WTC11 (cell line): ENCODE data around the gene NAPB.

Source experiments
- ESRRA ChIP-seq: sonication (generic); formaldehyde crosslinking; IDR thresholded peaks from 2 replicates; pipeline ENCODE4 v1.8.1; 2022; ENCODE audit warnings: mild to moderate bottlenecking, missing genetic modification reagents, borderline replicate concordance
- FOXJ3 ChIP-seq: sonication (generic); formaldehyde crosslinking; IDR thresholded peaks from 2 replicates; pipeline ENCODE4 v1.9.0; 2021; ENCODE audit warnings: missing genetic modification reagents, mild to moderate bottlenecking, borderline replicate concordance
- TF ChIP-seq, protein P1 (sequence below): fragments of 200-600 bp; IDR thresholded peaks from 2 replicates; pipeline ENCODE4 v1.8.0; 2022; ENCODE audit warnings: antibody characterized with exemption
- TF ChIP-seq, protein P2 (sequence below): sonication (generic); formaldehyde crosslinking; IDR thresholded peaks from 2 replicates; pipeline ENCODE4 v1.8.0; 2023; ENCODE audit warnings: missing genetic modification reagents
- TF ChIP-seq, protein P3 (sequence below): sonication (generic); formaldehyde crosslinking; IDR thresholded peaks from 2 replicates; pipeline ENCODE4 v1.8.0; 2022; ENCODE audit warnings: missing genetic modification reagents

- TF ChIP-seq, protein P1, sequence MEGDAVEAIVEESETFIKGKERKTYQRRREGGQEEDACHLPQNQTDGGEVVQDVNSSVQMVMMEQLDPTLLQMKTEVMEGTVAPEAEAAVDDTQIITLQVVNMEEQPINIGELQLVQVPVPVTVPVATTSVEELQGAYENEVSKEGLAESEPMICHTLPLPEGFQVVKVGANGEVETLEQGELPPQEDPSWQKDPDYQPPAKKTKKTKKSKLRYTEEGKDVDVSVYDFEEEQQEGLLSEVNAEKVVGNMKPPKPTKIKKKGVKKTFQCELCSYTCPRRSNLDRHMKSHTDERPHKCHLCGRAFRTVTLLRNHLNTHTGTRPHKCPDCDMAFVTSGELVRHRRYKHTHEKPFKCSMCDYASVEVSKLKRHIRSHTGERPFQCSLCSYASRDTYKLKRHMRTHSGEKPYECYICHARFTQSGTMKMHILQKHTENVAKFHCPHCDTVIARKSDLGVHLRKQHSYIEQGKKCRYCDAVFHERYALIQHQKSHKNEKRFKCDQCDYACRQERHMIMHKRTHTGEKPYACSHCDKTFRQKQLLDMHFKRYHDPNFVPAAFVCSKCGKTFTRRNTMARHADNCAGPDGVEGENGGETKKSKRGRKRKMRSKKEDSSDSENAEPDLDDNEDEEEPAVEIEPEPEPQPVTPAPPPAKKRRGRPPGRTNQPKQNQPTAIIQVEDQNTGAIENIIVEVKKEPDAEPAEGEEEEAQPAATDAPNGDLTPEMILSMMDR = no peak
- TF ChIP-seq, protein P2, sequence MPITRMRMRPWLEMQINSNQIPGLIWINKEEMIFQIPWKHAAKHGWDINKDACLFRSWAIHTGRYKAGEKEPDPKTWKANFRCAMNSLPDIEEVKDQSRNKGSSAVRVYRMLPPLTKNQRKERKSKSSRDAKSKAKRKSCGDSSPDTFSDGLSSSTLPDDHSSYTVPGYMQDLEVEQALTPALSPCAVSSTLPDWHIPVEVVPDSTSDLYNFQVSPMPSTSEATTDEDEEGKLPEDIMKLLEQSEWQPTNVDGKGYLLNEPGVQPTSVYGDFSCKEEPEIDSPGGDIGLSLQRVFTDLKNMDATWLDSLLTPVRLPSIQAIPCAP (CRISPR knock-in tag) = no peak
- TF ChIP-seq FOXJ3 (CRISPR knock-in tag) (no peak), ESRRA (CRISPR knock-in tag) (no peak)
- TF ChIP-seq, protein P3, sequence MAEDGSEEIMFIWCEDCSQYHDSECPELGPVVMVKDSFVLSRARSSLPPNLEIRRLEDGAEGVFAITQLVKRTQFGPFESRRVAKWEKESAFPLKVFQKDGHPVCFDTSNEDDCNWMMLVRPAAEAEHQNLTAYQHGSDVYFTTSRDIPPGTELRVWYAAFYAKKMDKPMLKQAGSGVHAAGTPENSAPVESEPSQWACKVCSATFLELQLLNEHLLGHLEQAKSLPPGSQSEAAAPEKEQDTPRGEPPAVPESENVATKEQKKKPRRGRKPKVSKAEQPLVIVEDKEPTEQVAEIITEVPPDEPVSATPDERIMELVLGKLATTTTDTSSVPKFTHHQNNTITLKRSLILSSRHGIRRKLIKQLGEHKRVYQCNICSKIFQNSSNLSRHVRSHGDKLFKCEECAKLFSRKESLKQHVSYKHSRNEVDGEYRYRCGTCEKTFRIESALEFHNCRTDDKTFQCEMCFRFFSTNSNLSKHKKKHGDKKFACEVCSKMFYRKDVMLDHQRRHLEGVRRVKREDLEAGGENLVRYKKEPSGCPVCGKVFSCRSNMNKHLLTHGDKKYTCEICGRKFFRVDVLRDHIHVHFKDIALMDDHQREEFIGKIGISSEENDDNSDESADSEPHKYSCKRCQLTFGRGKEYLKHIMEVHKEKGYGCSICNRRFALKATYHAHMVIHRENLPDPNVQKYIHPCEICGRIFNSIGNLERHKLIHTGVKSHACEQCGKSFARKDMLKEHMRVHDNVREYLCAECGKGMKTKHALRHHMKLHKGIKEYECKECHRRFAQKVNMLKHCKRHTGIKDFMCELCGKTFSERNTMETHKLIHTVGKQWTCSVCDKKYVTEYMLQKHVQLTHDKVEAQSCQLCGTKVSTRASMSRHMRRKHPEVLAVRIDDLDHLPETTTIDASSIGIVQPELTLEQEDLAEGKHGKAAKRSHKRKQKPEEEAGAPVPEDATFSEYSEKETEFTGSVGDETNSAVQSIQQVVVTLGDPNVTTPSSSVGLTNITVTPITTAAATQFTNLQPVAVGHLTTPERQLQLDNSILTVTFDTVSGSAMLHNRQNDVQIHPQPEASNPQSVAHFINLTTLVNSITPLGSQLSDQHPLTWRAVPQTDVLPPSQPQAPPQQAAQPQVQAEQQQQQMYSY (CRISPR knock-in tag) = no peak
These were observed 49.8 kb downstream of the NAPB start for GRCh38 chr20:23371496-23371895.
